HepG2 (cell line): ENCODE results near the gene LMF2. TPM values are rescaled to one million over a fixed set of nuclear protein-coding genes. Genes with fewer than 3 reads are reported as not detected.

Experiments
- ARID2 ChIP-seq: sonication (generic); formaldehyde crosslinking; IDR thresholded peaks from 2 replicates; pipeline ENCODE4 v1.8.1; 2022; ENCODE audit warnings: mild to moderate bottlenecking, missing genetic modification reagents, borderline replicate concordance
- CBX5 ChIP-seq: sonication (generic); formaldehyde crosslinking; IDR thresholded peaks from 2 replicates; pipeline ENCODE4 v1.4.0; 2020; ENCODE audit warnings: missing genetic modification reagents, borderline replicate concordance
- KAT2B ChIP-seq: fragments of 150-350 bp; IDR thresholded peaks from 2 replicates; pipeline ENCODE4 v1.6.1; 2014; ENCODE audit warnings: low read depth, low read length, borderline replicate concordance
- RERE ChIP-seq: IDR thresholded peaks from 2 replicates; pipeline ENCODE4 v1.6.1; 2016; ENCODE audit warnings: low read depth, missing genetic modification reagents, missing compliant biosample characterization
- SMYD3 ChIP-seq: sonication (generic); formaldehyde crosslinking; IDR thresholded peaks from 2 replicates; pipeline ENCODE4 v1.8.1; 2023; ENCODE audit warnings: mild to moderate bottlenecking, missing genetic modification reagents
- ZBTB34 ChIP-seq: sonication (generic); formaldehyde crosslinking; IDR thresholded peaks from 2 replicates; pipeline ENCODE4 v1.8.0; 2022; ENCODE audit warnings: mild to moderate bottlenecking, missing genetic modification reagents
- ZFX ChIP-seq: sonication (generic); formaldehyde crosslinking; IDR thresholded peaks from 2 replicates; pipeline ENCODE4 v1.4.0; 2020; ENCODE audit warnings: mild to moderate bottlenecking, low read depth, missing genetic modification reagents, moderate library complexity
- ZNF609 ChIP-seq: sonication (generic); formaldehyde crosslinking; IDR thresholded peaks from 2 replicates; pipeline ENCODE4 v1.4.0; 2020; ENCODE audit warnings: mild to moderate bottlenecking, missing genetic modification reagents, borderline replicate concordance
- polyA plus RNA-seq, 8 experiments: library from polyadenylated mRNA; depleted of rRNA in 3 of 8; stranded (reverse) in 7 of 8; unstranded in 1 of 8; fragments of >200 nt; fragmentation: Illumina TruSeq in 4 of 8; extraction: Trizol in 4 of 8; gene quantifications; 2 replicates each; pipeline versions ENCODE4 v1.2.1 to v1.2.3, GENCODE V29; 2011 to 2016; ENCODE audit warnings: low read depth in 4 of 8, missing spikeins in 1 of 8, mixed read lengths in 1 of 8; ENCODE audit not compliant: insufficient read depth in 1 of 8
- total RNA-seq, 5 experiments: library from RNA; depleted of rRNA; stranded (reverse); fragments of >200 nt; fragmentation: Illumina TruSeq; extraction: Trizol; gene quantifications; 2 replicates each; pipeline ENCODE4 v1.2.3, GENCODE V29; 2016; ENCODE audit warnings: low read depth in 1 of 5

Gene LMF2
- total and polyA plus RNA-seq, 2 of the 13 experiments (the other 11 are each of a cell fraction or from before 2014, with no cell fraction given): 23.3 to 30.6 TPM

- peak; percentile 53; the same call in 1 of the 2 replicates for TF ChIP-seq ZBTB34 (CRISPR knock-in tag)
- no peak for TF ChIP-seq KAT2B
- 0 out of 2 replicates have a peak, but pooled peaks have one; percentile 71 for TF ChIP-seq ARID2
- peak; percentile 46; the same call in 1 of the 2 replicates for TF ChIP-seq ZFX (CRISPR knock-in tag)
- TF ChIP-seq CBX5: peak; percentile 21; the same call in 1 of the 2 replicates
- peak; percentile 9; the same call in 1 of the 2 replicates for TF ChIP-seq RERE (CRISPR knock-in tag)
- 0 out of 2 replicates have a peak, but pooled peaks have one; percentile 44 for TF ChIP-seq ZNF609
- peak; percentile 79; the same call in 1 of the 2 replicates for TF ChIP-seq SMYD3 (CRISPR knock-in tag)
Observed at GRCh38 chr22:50530877-50531545, 23.5 kb upstream of the LMF2 start (continued).
